Gastroesophageal sphincter (tissue), 4 donors: Measurements from ENCODE around the gene COL26A1. TPM values are rescaled to one million over a fixed set of nuclear protein-coding genes. Genes with fewer than 3 reads are reported as not detected.

Experiments used
- ATAC-seq: fragments of 150-250 bp; one replicate; pipeline ENCODE4 v1.9.1; 2016; ENCODE audit warnings: mild to moderate bottlenecking, moderate library complexity
- H3K27ac ChIP-seq, 4 donors: fragments of 200-600 bp; sonication (generic) in 3 of 4; 1 replicate in 3 of 4; 2 replicates in 1 of 4; pipeline ENCODE4 v1.5.1; 2016 to 2019
- H3K27me3 ChIP-seq: fragments of 200-600 bp; sonication (generic); one replicate; pipeline ENCODE4 v1.5.1; 2019
- H3K36me3 ChIP-seq, 2 donors: fragments of 200-600 bp; sonication (generic); one replicate each; pipeline ENCODE4 v1.5.1; 2019; ENCODE audit warnings: control low read depth in 1 of 2
- H3K4me1 ChIP-seq, 3 donors: fragments of 200-600 bp; sonication (generic); 1 replicate in 2 of 3; 2 replicates in 1 of 3; pipeline ENCODE4 v1.5.1; 2016 to 2019; ENCODE audit warnings: control low read depth in 2 of 3
- H3K4me3 ChIP-seq, 2 donors: fragments of 200-600 bp; sonication (generic); one replicate each; pipeline ENCODE4 v1.5.1; 2019; ENCODE audit warnings: mild to moderate bottlenecking in 1 of 2, moderate library complexity in 1 of 2
- H3K9me3 ChIP-seq, 3 donors: fragments of 200-600 bp; sonication (generic); one replicate each; pipeline ENCODE4 v1.5.1; 2017 to 2019; ENCODE audit warnings: control low read depth in 2 of 3
- CTCF ChIP-seq, 4 experiments: fragments of 200-600 bp in 2 of 4; fragments of 450-650 bp in 2 of 4; sonication (generic) in 1 of 4; IDR thresholded peaks; one replicate each; pipeline ENCODE4 v1.5.1; 2017 to 2019; ENCODE audit warnings: antibody characterized with exemption in 4 of 4, mild to moderate bottlenecking in 2 of 4, moderate library complexity in 2 of 4
- EP300 ChIP-seq: sonication (generic); formaldehyde crosslinking; IDR thresholded peaks from one replicate; pipeline ENCODE4 v1.6.1; 2017; ENCODE audit warnings: antibody characterized with exemption, mild to moderate bottlenecking
- POLR2A ChIP-seq, 2 donors: fragments of 450-650 bp; IDR thresholded peaks; one replicate each; pipeline ENCODE4 v1.6.1; 2017; ENCODE audit warnings: antibody characterized with exemption in 2 of 2, mild to moderate bottlenecking in 2 of 2, moderate library complexity in 1 of 2
- POLR2AphosphoS5 ChIP-seq: sonication (generic); formaldehyde crosslinking; IDR thresholded peaks from one replicate; pipeline ENCODE4 v1.6.1; 2017; ENCODE audit warnings: antibody characterized with exemption
- WGBS, 2 donors: methylation state at CpG; one replicate each; pipeline ENCODE4 v1.1.5; 2018; ENCODE audit warnings: low coverage in 1 of 2; 5-methylcytosine and 5-hydroxymethylcytosine counted together
- total RNA-seq, 4 donors: library from RNA; depleted of rRNA; stranded (reverse); fragments of >200 nt; gene quantifications; one replicate each; pipeline ENCODE4 v1.1.0, GENCODE V29; 2016

Gene COL26A1
- total RNA-seq, 4 donors from 2014 or later, result not detected

- Histone ChIP-seq H3K36me3 (no peaks in the 10 kb centered on the region), H3K27ac (no peak overlapping the region), H3K4me1 (peaks cover 0 to 28% (median 0%) of the 10 kb centered on the region in 3 donors), H3K4me3 (no peak overlapping the region), H3K9me3 (no peaks in the 10 kb centered on the region), H3K27me3 (peaks cover 13% of the 10 kb centered on the region)
- no peak for ATAC-seq
- TF ChIP-seq POLR2AphosphoS5, result no peak
- TF ChIP-seq CTCF (IDR thresholded peaks at IDR 0.05), result no peak
- TF ChIP-seq EP300, result no peak
- no peak for TF ChIP-seq POLR2A (IDR thresholded peaks at IDR 0.05)
- WGBS, 2 donors, result no CpG with 5 or more reads among the region's 8 CpGs
Measured at GRCh38 chr7:101537205-101537604, 174.5 kb downstream of the COL26A1 start.

DNA sequence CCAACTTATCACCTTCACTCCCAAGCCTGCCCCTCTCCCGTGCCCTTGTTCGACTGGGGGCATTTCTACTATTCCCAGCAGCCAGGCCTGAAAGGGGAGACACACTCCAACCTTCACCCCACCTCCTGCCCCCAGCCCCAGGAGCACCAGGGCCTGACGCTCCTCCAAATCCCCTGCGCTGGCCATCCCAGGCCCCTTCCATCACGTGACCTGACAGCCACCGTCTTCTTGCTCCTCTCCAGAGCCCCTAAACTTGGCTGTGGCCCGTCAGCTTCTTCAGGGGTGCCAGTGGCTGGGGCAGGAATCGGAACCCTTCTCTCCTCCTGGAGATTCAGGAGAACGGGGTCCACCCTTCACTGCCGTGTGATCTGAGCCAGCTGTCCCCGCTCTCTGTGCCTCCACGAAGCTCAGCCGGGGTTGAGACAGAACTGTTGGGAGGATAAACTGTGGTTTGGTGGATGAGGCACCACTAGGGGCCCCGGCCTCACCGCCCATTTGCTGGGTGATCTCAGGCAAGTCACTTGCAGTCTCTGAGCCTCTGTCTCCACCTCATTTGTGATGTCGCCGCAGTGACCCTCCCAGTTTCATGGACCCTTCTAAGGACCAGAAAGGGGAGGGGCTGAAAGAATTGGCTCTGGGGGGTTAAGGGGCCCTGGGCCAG, 175.4 kb downstream of the COL26A1 start:
- no peaks in the 10 kb centered on the region for H3K36me3 ChIP-seq
- peaks cover 21% of the 10 kb centered on the region for H3K27me3 ChIP-seq
- 71 to 80% methylated on average over 1 of the region's 17 CpGs for WGBS, 2 donors
- no peak for ATAC-seq
- TF ChIP-seq POLR2AphosphoS5, result no peak
- no peak for TF ChIP-seq POLR2A (IDR thresholded peaks at IDR 0.05)
- no peak for TF ChIP-seq CTCF (IDR thresholded peaks at IDR 0.05)
- TF ChIP-seq EP300, result no peak
- no peak overlapping the region for H3K4me3 ChIP-seq
- H3K9me3 ChIP-seq, result no peaks in the 10 kb centered on the region
- peaks cover 0 to 28% (median 0%) of the 10 kb centered on the region in 3 donors for H3K4me1 ChIP-seq
- H3K27ac ChIP-seq, result peak overlapping the region in 2 of 4 donors; percentile 3 to 10

DNA sequence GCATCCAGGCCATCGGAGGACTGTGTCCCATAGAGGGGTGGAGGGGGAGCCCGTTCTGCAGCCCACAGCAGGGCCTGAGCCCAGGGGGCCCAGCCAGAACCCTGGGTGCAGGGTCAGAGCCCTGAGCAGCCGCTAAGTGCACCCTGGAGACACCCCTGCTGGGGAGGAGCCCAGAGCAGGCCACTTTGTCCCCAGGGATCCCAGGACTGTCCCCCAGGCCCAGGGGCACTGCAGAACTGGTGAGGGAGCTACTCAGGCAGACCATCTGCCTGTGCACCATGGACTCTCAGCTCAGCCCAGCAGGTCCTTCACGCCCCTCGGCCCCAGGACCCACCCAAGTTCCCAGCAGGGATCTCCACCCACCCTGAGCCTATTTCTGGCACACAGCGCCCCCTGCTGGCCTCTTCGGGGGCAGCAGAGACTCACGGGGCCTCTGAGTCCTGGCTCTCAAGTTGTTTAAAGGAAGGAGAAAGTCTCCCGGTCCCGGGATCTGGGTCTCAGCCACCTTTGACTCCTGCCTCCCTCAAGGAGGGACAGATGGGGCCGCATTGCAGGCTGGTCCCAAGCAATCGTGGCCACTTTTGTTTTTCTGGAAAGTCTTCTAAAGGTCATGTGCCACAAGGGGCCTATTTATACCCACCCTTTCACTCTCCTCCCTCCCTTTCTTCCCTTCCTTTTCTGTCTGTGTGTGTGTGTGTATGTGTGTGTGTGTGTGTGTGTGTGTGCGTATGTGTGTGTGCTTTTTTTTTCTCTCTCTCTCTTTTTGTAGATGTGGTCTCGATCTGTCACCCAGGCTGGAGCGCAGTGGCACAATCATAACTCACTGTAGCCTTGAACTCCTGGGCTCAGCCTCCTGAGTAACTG, 176.2 kb downstream of the COL26A1 start:
- ATAC-seq, result peak; percentile 23
- 0 to 72% methylated on average over 1 to 2 of the region's 15 CpGs for WGBS, 2 donors
- Histone ChIP-seq H3K27me3 (peaks cover 15% of the 10 kb centered on the region), H3K4me3 (no peak overlapping the region), H3K27ac (peak overlapping the region in 2 of 4 donors; percentile 3 to 10), H3K4me1 (peaks cover 0 to 28% (median 0%) of the 10 kb centered on the region in 3 donors), H3K36me3 (no peaks in the 10 kb centered on the region), H3K9me3 (no peaks in the 10 kb centered on the region)
- TF ChIP-seq CTCF (IDR thresholded peaks at IDR 0.05) (peak in 3 of 4 experiments; percentile 51 to 86 (median 70)), POLR2A (IDR thresholded peaks at IDR 0.05) (no peak), EP300 (no peak)

GRCh38 chr7:101539784-101540183, 177.1 kb downstream of the COL26A1 start:
- H3K36me3 ChIP-seq, result no peaks in the 10 kb centered on the region
- peaks cover 11% of the 10 kb centered on the region for H3K27me3 ChIP-seq
- no peak overlapping the region for H3K27ac ChIP-seq
- no peaks in the 10 kb centered on the region for H3K9me3 ChIP-seq
- 77 to 79% methylated on average over 4 to 8 of the region's 13 CpGs for WGBS, 2 donors
- no peak for ATAC-seq
- TF ChIP-seq CTCF (IDR thresholded peaks at IDR 0.05) (no peak), POLR2AphosphoS5 (no peak), EP300 (no peak), POLR2A (IDR thresholded peaks at IDR 0.05) (no peak)
- H3K4me3 ChIP-seq, result no peak overlapping the region
- peaks cover 0 to 28% (median 0%) of the 10 kb centered on the region in 3 donors for H3K4me1 ChIP-seq
